Activated T-cell treated with anti-CD3 and anti-CD28 coated beads for 1 hour (primary cell): ENCODE results near the gene FRMPD2.
"Not testable (repeated sequence)": the region's sequence is repeated elsewhere in the genome, so short reads cannot be mapped to it uniquely, and the experiment has no call there.

ENCODE experiments used
- DNase-seq: peaks from one replicate; pipeline ENCODE4 v3.0.0-alpha.2; 2020; ENCODE audit warnings: low read depth

FRMPD2 gene

GRCh38 chr10:48289501-48290238 lies 15.2 kb upstream of the FRMPD2 start:
- DNase-seq = peak; percentile 27

GRCh38 chr10:48288661-48289060 lies 14.2 kb upstream of the FRMPD2 start:
- DNase-seq = no peak

GRCh38 chr10:48287417-48288391 lies 13.2 kb upstream of the FRMPD2 start:
- no peak for DNase-seq

- no peak for DNase-seq
Observed at GRCh38 chr10:48286356-48286755, 11.9 kb upstream of the FRMPD2 start.

- DNase-seq = no peak
Observed at GRCh38 chr10:48285710-48286109, 11.2 kb upstream of the FRMPD2 start.

- DNase-seq = no peak
Observed at GRCh38 chr10:48284811-48285210, 10.3 kb upstream of the FRMPD2 start.

- no peak for DNase-seq
Observed at GRCh38 chr10:48284002-48284546, 9.6 kb upstream of the FRMPD2 start.

- no peak for DNase-seq
Observed at GRCh38 chr10:48282829-48283228, 8.3 kb upstream of the FRMPD2 start.

GRCh38 chr10:48281697-48282096 lies 7.2 kb upstream of the FRMPD2 start:
- not testable (repeated sequence) for DNase-seq

- DNase-seq = no peak
Observed at GRCh38 chr10:48279081-48279751, 4.7 kb upstream of the FRMPD2 start.

- no peak for DNase-seq
Observed at GRCh38 chr10:48277093-48277492, 2.6 kb upstream of the FRMPD2 start.

- DNase-seq = no peak
Observed at GRCh38 chr10:48273741-48274140, 755 bp downstream of the FRMPD2 start.

GRCh38 chr10:48272682-48273081 lies 1.8 kb downstream of the FRMPD2 start:
- DNase-seq = no peak

- DNase-seq = no peak
Observed at GRCh38 chr10:48271047-48271730, 3.3 kb downstream of the FRMPD2 start.

- DNase-seq = no peak
Observed at GRCh38 chr10:48266528-48266927, 8.0 kb downstream of the FRMPD2 start.

- DNase-seq = no peak
Observed at GRCh38 chr10:48258105-48258504, 16.4 kb downstream of the FRMPD2 start.

- DNase-seq = no peak
Observed at GRCh38 chr10:48257407-48257961, 17.0 kb downstream of the FRMPD2 start.

- DNase-seq = no peak
Observed at GRCh38 chr10:48255722-48256121, 18.8 kb downstream of the FRMPD2 start.

GRCh38 chr10:48254750-48255512 lies 19.6 kb downstream of the FRMPD2 start:
- DNase-seq = no peak

GRCh38 chr10:48253970-48254657 lies 20.4 kb downstream of the FRMPD2 start:
- no peak for DNase-seq
